Activated CD8-positive, alpha-beta memory T cell treated with anti-CD3 and anti-CD28 coated beads, Interleukin-2, amount 50 U/mL, for 24 hours (primary cell): ENCODE measurements around the gene INPP5D.
"Not testable (repeated sequence)": the region's sequence is repeated elsewhere in the genome, so short reads cannot be mapped to it uniquely, and the experiment has no call there.

Experiments
- DNase-seq: peaks from one replicate; pipeline ENCODE4 v3.0.0-alpha.2; 2020; ENCODE audit errors: extremely low read depth

Gene INPP5D

DNA sequence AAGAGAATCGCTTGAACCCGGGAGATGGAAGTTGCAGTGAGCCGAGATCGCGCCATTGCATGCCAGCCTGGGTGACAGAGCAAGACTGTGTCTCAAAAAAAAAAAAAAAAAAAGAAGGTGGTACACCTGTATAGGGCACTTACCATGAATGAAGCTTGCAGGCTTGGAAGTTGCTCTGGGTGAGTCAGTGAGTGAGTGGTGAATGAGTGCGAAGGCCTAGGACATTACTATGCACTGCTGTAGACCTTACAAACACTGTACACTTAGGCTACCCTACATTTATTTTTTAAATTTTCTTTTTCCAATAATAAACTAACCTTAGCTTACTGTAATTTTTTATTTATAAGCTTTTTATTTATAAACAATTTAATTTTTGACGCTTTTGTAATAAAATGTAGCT lies 113.0 kb downstream of the INPP5D start:
- DNase-seq: no peak

DNA sequence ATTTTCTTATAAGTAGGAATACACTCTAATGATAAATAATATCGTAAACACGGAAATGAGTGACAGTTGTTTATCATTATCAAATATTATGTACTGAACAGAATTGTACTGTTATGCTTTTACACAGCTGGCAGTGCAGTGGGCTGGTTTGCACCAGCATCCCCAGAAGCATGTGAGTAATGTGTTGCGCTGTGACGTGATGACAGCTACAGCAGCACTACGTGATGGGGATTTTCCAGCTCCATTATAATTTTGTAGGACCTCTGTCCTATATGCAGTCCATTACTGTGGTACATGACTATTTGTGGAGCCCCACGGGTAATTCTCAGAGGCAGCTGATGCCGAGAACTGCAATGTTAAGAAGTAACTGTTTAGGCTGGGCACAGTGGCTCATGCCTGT lies 114.0 kb downstream of the INPP5D start:
- no peak for DNase-seq

DNA sequence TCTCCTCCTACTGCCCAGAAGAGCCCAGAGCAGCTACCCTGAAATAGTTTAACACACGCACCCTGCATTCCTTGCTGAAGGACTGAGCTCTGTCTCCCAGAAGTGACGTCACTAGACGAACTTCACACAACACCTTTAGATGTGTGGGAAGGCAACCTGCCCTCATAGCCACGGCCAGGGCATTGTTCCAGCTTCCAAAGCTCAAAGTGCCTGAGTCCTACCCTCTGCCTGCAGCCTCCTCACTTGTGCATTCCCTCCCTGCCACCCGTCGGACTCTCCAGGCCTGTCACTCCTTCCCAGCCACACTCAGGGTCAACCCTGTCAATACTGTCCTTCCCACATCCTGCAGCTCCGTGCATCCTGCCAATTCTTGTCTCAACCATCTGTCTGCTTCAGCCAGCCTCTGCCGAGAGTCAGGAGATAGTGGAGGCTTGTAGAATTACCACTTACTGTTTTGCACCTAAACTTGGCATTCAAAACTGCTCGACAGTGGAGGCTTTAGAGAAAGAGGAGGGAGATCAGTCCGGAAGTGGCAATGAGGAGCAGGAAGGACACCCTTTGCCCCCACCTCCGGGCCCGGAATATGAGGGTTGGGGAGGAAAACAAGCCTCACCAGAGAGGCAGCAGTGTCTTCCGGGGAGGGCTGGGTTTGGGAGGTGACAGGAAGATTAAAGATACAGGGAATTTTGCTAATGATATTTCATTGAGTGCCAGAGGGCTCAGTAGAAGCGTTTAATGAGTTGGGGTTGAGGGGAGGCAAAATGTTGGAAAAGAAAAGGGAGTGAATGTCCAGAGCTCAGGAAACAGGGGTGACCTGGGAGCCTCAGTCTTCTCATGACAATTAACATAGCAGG lies 119.1 kb downstream of the INPP5D start:
- no peak for DNase-seq

DNA sequence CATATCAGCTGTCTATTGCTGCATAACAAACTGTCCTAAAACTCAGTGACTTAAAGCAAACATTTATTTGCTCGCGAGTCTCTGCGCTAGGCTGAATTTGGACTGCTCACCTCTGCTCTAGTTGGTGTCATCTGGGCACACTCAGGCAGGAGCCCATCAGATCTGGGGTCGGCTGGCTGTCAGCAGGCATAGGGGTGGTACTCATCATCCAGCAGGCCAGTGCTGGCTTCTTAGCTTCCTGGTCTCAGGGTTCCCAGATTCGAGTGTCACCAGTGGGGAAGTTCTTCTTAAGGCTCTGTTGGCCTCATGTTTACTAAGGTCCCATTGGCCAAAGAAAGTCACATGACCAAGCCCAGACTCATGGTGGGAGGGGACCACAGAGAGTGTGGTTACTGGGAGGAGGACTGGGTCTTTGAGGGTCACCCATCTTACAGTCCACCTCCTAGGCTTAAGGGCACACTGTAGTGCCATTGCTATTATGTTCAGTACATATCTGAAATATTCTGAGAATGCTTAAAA lies 119.8 kb downstream of the INPP5D start:
- no peak for DNase-seq

DNA sequence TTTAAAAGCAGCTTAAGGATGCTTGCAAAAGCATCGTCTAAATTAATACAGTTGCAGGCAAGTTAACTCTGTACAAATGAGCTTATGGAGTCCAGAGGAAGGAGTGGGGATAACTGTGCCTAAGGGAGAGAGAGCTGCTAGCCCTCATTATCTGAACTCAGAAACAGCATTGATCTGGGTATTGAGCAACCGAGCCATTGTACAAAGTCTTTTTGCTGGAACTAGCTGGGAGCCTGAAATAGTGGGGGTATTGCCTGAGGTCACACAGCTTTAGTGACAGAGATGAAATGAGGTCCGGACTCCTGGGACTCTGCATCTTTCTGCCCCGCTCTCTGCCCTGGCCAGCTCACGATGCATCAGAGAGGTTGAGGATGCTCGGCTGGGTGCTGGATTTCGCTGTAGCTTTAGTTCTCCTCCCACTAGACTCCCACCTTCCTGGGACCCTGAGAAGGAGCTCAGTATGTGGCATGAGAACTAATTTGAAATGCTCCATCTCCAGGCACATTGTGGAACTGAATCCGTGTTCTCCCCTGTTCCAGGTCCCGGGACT lies 123.8 kb downstream of the INPP5D start:
- no peak for DNase-seq

DNA sequence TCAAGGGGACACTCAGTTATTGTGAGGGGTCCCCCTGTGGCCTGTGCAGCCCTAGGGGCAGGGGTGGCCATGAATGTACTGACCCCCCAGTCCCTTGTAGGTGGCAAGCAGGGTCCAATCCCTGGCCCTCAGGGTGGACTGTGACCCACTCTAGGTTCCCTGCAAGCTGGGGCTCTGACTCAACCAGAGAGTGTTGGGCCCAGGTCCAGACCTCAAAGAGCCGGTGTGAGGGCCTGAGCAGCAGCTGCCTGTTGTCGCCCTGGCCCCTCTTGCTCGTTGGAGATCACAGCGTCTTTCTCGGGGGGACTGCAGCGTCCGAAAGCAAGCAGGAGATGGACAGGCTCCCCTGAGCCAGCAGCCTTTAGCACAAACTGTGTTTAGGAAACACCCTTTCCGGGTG lies 124.5 kb downstream of the INPP5D start:
- DNase-seq: no peak

DNA sequence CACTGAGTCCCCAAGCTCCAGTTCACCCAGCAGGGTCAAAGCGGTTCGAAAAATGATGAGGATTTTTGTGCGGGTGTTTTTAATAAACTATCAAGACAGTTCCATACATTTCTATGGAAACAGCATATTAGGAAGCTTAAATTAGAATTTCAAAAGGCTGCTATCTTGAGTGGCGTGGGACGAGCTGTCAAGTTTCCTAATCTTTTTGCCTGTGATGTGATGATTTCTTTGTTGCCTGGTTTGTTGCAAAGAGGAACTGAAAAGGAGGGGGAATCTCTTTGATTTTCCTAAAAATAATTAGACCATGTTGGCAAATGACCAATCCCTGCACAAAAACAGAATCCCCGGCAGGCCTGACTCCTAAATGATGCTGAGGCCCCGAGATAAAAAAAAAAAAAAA lies 125.2 kb downstream of the INPP5D start:
- DNase-seq: no peak

DNA sequence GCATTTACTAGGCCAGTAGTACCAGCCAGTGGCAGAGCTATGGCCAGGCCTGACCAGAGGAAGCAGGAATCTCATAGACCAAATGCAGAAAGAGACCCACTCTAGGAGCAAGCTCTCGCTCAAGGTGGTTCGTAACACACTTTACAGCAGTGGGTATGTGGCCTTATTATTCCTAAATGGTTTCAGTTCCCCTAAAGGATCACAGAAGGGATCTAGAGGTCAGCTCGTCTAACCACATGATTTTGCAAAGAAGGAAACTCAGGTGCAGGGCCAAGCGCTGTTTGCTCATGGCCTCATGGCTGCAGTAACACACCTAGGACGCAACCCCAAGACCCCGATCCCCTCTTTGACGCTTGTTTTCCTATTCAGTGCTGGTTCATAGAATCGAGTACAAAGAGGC lies 125.8 kb downstream of the INPP5D start:
- DNase-seq: no peak

DNA sequence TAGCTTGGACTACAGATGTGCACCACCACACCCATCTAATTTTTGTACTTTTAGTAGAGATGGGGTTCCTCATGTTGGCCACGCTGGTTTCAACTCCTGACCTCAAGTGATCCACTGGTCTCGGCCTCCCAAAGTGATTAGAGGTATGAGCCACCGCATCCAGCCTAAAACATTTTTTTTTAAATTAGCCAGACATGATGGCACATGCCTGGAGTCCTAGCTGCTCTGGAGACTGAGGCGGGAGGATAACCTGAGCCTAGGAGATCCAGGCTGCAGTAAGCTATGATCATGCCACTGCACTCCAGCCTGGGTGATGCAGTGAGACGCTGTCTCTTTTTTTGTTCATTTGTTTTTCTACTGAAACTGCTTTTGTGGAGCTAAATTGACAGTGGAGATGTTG lies 126.7 kb downstream of the INPP5D start:
- DNase-seq: no peak

DNA sequence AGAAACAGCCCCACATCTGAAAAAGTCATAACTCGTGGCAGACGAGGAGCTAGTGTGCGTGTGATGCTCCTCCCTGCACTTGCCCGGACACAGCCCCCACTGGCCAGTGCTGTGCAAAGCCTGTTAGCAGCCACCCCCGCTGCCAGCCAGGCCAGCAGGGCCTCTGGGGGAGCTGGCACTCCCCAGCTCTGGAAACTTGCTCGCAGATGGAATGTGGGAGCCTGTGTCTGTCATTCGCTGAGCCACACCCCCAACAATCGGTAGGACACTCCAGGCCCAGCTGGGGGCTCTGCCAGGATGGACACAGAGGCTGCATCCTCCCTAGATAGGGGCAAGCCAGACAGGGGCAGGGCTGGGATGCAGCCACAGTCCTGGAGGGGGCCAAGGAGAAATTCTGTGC lies 128.9 kb downstream of the INPP5D start:
- DNase-seq: no peak

DNA sequence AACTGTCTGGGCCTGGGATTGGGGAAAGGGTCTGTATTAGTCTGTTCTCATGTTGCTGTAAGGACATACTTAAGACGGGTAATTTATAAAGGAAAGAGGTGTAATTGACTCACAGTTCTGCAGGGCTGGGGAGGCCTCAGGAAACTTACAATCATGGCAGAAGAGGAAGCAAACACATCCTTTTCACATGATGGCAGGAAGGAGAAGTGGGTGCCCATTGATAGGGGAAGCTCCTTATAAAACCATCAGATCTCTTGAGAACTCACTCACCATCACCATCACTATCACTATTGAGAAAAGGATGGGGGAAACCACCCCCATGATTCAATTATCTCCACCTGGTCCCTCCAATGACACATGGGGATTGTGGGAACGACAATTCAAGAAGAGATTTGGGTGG lies 130.9 kb downstream of the INPP5D start:
- not testable (repeated sequence) for DNase-seq

DNA sequence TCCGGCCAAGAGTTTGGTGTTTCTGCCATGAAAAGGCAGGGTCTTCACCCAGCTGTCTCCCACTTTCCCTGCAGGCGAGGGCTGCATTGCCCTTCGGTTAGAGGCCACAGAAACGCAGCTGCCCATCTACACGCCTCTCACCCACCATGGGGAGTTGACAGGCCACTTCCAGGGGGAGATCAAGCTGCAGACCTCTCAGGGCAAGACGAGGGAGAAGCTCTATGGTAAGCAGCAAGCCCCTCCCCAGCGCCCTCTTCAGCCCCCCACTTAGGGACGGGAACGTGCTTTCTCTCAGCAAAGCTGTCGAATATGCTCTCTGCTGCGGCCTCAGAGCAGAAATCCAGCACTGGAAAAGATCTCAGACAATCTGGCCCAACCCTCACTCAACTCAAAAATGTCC lies 133.6 kb downstream of the INPP5D start:
- no peak for DNase-seq

DNA sequence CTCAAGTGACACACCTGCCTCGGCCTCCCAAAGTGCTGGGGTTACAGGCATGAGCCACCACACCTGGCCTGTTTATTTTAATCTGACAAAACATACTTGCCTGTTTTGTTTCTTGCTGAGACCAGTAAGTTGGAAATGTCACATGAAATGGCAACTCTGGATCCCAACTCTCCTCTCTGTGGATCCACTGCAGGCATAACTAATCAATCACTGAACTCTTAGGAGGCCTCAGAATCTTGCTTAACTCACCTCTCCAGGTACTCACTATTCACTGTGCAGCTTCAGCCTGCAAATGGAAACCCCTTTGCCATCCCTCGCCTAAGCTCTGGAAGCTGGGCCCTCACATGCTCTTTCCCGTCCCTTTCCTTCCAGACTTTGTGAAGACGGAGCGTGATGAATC lies 134.9 kb downstream of the INPP5D start:
- DNase-seq: no peak

DNA sequence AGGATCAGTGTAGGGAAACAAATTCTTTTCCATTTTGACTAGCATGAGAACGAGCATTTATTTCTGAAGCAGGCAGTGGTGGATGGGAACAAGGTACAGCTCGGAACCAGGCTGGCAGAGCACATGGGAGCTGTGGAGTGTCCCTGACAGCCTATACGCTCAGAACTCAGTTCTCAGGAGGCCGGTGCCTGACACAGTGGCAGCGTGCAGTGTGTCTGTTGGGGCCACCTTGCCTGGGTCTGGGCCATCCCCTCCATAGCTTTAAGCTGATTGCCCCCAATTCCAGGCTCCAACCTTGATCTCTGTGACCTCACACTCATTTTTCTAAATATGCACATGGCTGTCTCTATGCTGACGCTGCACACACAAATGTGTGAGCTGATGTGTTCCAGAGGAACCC lies 136.9 kb downstream of the INPP5D start:
- DNase-seq: no peak

DNA sequence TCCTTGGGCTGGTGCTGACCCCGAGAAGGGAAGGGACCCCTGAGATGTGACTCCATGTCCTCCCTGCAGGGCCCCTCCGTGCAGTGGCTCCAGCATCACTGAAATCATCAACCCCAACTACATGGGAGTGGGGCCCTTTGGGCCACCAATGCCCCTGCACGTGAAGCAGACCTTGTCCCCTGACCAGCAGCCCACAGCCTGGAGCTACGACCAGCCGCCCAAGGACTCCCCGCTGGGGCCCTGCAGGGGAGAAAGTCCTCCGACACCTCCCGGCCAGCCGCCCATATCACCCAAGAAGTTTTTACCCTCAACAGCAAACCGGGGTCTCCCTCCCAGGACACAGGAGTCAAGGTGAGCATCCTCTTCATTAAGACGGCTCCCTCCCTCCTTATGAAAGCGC lies 137.9 kb downstream of the INPP5D start:
- no peak for DNase-seq

DNA sequence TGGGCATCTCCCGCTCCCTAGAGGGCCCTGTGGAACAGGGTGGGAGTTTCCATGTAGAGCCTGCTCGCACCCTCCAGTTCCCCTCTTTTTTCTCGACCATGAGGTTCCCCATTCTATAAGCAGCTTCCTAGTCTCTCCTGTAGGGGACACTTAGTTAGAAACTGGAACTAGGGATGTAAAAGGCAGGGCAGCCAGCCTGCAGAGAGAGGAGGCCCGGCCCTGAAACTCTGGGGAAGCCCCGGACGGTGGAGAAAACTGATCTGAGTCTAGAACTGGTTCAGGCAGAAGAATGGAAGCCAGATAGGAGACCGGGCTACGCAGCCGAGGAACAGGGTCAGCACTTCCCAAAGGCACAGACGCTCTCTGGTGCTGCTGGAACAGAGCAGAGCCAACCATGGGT lies 139.7 kb downstream of the INPP5D start:
- no peak for DNase-seq

DNA sequence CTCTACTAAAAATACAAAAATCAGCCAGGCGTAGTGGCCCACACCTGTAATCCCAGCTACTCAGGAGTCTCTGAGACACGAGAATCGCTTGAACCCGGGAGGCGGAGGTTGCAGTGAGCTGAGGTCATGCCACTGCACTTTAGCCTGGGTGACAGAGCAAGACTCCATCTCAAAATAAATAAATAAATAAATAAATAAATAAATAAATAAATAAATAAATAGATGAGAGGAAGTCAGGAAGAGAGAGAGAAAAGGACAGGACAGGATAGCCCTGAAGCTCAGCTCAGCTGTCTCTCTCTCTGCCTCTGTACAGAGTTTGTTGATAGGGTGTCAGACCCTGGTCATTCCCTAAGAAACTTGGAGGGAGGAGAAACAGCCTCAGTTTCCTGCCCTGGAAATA lies 140.6 kb downstream of the INPP5D start:
- not testable (repeated sequence) for DNase-seq

DNA sequence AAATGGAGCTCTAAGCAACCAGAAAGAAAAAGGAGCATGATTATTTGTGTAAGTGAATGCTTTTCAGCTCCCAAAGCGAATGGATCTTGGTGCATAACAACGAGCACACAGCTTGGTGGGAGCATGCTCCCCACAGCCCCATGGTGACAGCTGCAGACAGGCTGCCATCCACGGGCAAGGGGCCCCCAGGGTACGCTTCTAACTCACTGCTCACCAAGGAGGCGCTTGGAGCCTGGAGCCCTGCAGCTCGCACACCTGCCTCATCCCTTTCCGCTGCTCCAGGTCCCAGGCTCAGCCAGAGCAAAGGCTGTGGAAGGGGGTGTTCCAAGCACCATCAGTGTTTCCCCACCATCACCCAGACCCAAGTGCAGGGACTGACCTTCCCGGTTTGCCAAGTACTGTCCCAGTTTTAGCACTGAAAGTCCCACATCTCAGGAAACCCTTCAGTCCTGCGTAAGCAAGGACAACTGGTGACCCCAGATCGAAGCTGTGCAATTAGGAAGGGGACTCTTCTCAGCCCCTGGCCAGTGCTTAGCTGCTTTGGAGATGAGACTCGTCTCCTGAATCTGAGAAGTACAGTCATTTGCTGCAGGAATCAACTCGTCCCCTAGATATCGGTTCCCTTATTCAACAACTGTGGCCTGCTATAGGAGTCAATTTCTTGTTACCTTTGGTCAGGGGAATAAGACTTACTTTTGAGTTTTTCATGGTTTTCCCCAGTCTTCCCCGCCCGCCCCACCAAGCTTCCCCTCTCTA lies 141.3 kb downstream of the INPP5D start:
- DNase-seq: no peak

DNA sequence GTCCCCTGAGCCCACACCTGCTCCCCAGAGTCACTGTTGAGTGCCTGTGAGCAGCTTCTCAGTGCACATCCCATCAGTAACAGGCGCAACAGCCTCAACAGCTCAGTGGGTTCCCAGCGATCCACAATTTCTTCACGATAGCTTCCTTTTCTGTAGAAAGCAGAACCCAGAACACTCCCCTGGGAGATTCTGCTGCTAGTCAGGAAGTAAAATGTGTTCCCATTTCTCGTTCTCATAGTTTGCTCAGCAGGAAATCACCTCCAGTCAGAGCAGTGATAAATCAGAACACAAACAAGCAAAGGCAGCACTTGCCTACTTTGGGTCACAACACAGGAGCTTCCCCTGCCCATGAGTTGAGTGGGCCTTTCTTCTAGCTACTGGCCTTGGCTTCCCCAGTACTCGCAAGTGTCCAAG lies 142.4 kb downstream of the INPP5D start:
- no peak for DNase-seq

DNA sequence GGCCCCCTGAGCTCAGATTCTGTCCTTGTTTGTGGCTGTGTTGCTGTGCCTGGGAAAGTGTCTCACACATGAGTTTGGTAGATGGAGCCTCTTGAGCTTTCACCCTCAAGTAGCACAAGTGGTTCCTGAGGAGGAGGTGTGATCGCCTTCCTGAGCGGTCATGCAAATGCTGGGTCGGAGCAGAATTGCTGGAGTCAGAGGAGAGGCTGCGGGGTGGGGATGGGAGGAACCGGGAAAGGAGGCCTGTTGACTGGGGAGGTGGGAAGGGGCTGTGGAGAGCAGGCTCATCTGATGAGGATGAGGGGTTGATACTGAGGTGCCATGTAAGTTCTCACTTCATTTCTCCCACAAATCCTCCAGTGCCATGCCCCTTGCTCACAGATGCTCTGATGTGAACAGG lies 142.9 kb downstream of the INPP5D start:
- DNase-seq: no peak

DNA sequence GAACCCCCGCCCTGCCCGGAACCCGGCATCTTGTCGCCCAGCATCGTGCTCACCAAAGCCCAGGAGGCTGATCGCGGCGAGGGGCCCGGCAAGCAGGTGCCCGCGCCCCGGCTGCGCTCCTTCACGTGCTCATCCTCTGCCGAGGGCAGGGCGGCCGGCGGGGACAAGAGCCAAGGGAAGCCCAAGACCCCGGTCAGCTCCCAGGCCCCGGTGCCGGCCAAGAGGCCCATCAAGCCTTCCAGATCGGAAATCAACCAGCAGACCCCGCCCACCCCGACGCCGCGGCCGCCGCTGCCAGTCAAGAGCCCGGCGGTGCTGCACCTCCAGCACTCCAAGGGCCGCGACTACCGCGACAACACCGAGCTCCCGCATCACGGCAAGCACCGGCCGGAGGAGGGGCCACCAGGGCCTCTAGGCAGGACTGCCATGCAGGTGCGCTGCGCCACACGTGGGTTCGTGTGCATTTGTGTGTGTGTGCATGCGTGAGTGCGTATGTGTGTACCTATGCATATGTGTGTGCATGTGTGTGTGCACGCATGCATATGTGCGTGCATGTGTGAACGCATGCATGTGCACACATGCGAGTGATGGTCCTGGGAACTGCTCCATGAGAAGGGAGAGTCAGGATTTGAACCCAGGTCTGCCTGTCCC lies 144.3 kb downstream of the INPP5D start:
- DNase-seq: no peak

DNA sequence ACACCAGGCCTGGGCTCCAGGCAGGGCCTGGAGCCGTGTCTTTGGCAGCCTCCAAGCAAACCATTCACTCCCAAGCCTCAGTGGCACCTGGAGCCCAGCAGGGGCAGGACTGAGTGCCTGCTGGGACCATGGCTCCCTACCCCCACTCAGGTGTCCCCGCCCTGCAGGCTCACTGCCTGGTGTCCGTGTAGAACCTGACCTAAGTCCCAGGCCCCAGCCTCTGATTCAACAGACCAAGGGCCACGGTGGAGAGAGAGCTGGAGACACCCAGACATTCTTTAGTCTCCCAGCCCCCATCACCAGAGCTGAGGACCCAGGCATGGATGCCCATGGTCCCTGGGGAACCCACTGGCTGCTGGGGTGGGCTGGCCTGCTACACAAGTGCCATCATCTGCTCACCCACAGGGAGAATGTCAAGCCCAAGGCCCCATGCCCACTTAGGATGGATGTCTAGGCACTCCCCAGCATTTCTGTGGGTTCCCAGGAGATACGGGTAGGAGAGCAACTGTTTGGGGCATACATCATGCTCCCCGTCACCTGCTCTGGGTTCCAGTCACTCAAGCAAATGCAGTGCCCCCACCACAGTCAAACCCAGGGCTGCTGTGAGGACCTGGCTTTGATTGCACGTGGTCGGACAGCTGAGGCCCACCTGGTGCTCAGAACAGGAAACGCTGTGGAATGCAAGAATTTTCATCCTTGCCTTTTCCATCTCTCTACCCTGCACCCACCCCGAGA lies 148.4 kb downstream of the INPP5D start:
- no peak for DNase-seq
